HEK293 (cell line): Measurements from ENCODE around the gene C19orf47.

Source experiments
- CTCF ChIP-seq: fragments of 450-650 bp; formaldehyde crosslinking; IDR thresholded peaks from 2 replicates; pipeline ENCODE4 v1.5.1; 2016; ENCODE audit warnings: missing biosample characterization, missing genetic modification characterization
- ZNF670 ChIP-seq: fragments of 450-650 bp; formaldehyde crosslinking; IDR thresholded peaks from 2 replicates; pipeline ENCODE4 v1.5.1; 2016; ENCODE audit warnings: missing biosample characterization, missing genetic modification characterization, low read depth
- ZSCAN23 ChIP-seq: fragments of 450-650 bp; formaldehyde crosslinking; IDR thresholded peaks from 2 replicates; pipeline ENCODE4 v1.5.1; 2016; ENCODE audit warnings: missing biosample characterization, missing genetic modification characterization

GRCh38 chr19:40337107-40337506 is 11.1 kb downstream of the C19orf47 start:
- TF ChIP-seq CTCF (tag by site-specific recombination) (no peak), ZNF670 (no peak), ZSCAN23 (no peak)
